ENCODE measurements around the gene SCAI.
"Not testable (repeated sequence)": the region's sequence is repeated elsewhere in the genome, so short reads cannot be mapped to it uniquely, and the experiment has no call there.

The SCAI gene

DNA sequence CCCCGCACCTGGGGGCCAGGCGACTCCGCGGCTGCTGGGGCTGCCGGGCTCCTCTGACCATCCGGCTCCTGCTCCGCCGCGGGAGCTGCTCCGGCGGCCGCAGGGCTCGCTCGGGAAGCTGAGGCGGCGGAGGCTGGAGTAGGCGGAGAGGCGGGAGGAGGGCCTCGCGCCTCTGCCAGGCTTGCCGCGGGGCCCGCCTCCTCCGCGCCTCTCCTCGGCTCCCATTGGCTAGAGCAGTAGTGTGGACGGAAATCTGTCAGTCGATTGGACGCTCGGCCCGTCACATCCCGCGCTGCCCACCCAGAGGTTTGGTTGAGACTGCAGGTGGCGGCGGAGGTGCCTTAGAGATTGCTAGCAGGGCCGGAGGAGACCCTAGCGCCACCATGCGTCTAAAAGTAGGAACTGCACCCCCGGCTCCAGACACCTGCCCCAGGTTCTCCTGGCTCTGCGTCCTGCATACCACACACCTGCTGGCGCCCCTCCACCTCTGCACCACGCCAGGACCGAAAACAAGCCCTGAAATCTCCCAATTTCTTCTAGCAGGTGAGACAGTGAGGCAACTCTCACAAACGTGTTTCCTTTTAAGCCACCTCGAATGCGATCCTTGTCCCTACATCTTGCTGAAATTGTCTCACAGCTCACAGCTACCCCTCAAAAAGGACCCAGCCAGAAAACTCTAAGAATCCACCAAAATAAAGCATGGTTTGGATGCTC, at the start of gene SCAI:
SCAI (minus strand) TSS at position 152 of the 714 bp plus-strand sequence; CDS start at position 61, 91 bp downstream.
- DNase-seq, result peak; percentile 98

DNA sequence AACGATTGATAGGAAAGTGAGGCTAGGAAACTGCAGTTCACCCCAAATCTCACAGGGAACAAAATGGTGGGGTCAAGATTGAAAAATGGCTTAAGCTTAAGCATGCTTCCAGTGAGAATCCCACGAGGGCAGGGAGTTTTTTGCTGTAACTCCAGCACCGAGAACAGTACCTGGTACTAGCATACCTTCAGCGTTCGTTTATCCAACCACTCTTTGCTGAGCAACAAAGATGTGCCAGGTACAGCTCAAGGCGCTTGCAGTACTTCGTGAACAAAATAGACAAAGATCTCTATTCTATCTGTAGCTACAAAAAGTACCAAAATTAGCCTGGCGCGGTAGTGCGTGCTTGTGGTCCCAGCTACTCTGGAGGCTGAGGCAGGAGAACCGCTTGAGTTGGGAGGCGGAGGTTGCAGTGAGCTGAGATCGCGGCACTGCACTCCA, 47.1 kb upstream of the SCAI start:
- no peak for DNase-seq

DNA sequence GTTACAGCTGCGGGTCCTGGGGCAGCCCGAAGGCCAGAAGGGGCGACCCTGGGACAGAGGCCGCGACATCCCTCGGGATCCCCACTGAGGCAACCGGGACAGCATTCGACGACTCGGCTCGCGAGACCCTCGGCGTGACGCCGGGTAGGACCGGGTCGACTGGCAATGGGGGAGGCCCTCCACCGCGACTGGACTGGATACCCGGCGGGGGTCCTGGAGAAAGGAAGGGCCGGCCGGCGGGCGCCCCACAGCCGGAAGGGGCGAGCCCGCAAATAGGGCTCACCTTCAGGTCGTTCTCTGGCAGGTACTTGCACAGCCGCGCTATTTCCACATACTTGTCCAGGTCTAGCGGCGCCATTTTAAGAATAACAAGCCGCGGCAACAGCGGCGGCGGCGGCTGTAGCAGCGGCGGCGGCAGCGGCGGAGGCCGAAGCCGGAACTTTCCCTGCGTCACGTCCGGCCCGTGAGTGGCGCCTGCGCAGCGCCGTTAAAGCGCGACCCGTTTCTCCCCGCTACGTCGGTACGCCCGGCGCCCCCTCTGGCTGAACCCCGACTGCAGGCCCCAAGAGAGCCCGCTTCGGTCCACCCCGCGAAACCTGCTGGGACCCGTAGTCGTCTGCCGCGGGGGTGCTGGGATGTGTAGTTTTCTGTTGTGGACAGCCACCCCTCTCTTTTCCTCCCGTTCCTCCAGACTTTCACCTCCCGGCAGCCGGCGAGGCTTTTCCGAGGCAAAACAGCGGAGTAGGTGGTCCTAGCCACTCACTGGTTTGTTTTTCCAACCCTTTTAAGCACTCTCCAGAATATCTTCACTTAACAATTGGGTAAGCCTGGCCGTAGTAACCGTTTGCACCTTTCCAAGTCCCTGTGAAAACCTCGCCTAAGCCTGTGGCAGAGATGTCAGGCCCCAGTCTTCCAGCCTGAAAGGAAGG, 46.3 kb upstream of the SCAI start, which contains the start of gene PPP6C:
PPP6C (minus strand) TSS at position 443 of the 929 bp plus-strand sequence; CDS start at position 358, 85 bp downstream.
- DNase-seq, result peak; percentile 95

DNA sequence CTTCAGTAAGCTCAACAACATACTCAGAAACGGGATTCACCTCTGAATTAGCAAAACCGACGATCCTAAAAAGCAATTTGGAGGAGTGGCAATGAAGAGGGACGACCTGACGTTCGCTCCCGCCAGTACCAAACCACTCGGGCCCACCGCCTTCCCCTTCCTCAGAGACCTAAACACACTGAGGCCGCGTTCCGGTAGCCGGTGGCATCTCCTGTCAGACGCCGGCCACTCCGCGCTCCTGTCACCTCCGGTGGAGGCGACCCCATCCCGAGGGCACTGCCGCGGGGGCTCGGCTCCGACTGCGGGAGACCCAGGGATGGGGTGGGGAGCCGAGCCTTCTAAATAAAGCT, 45.7 kb upstream of the SCAI start:
- no peak for DNase-seq

DNA sequence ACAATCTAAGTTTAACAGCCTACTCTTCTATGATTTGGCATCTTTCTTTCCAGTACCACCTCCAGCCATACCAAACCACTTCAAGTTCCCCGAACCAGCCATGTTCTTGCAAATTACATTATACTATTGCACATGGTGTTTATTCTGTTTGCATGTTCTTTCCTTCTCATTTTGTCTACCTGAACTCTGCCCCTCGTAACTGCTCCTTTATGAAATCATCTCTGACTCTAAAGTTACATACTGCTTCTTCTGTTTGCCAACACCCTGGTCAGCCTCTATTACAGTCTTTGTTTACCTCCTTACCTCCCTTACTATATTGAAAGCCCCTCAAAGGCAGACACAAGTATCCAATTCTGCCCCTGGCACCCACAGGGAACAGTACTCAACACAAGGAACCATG, 40.2 kb upstream of the SCAI start:
- DNase-seq, result no peak

DNA sequence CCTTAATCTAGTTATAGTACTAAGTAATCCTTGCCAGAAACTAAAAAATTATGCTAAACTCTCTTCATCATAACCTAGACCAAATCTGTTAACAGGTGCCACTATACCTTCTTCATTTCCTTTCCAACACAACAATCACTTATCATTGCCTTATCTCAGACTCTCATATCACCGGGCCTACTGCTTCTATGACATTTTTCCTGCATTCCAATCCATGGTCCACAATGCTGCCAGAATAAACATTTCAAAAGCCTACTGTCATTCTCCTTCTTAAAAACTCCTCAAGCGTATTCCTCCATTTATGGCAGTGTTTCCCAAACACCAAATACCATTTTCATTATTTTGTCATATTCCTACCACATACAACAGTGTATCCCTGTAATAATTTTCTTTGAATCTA, 39.7 kb upstream of the SCAI start:
- no peak for DNase-seq

DNA sequence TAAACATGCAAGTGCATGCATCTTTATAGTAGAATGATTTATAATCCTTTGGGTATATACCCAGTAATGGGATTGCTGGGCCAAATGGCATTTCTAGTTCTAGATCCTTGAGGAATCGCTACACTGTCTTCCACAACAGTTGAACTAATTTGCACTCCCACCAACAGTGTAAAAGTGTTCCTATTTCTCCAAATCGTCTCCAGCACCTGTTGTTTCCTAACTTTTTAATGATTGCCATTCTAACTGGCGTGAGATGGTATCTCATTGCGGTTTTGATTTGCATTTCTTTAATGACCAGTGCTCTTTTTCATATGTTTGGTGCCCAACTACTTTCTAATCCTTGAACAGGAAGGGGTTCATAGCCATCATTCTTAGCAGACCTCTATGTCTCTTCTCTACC, 38.4 kb upstream of the SCAI start:
- not testable (repeated sequence) for DNase-seq

DNA sequence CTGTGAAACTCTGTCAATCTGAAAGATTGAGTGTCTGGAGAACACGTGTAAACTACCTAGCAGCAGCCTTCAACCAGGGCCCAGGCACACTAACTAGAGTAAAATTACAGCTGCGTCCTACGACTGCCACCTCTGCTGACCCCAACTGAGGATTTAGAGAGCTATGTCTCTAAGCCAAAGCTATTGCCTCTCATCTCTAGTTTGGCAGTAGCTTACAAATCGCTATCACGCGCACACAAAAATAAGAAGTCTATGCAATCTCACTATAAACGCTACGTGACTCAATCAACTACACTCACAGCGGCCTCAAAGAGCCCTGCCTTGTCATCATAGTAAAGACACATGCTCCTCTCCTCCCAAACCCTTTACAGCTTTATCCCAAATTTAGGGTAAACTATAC, 37.5 kb upstream of the SCAI start:
- DNase-seq, result no peak

DNA sequence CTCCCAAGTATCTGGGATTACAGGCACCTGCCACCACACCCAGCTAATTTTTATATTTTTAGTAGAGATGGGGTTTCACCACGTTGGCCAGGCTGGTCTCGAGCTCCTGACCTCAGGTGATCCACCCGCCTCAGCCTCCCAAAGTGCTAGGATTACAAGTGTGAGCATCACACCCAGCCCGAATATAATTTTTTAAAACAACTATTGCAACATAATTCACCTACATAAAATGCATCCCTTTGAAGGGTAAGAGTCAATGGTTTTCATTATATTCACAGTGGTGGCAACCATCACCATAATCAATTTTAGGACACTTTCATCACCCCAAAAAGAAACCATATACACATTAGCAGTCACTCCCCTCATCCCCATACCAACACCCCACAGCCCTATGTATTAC, 36.4 kb upstream of the SCAI start:
- DNase-seq, result not testable (repeated sequence)

DNA sequence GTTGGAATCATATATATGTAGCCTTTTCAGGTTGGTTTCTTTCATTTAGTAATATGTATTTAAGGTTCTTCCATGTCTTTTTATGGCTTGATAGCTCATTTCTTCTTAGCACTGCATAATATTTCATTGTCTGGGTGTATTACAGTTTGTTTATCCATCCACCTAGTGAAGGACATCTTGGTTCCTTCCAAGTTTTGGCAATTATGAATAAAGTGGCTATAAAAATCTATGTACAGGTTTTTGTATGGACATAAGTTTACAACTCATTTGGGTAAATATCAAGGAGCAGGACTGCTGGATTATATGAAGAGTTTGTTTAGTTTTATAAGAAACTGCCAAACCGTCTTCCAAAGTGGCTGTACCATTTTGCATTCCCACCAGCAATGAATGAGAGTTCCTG, 34.6 kb upstream of the SCAI start:
- DNase-seq, result no peak

DNA sequence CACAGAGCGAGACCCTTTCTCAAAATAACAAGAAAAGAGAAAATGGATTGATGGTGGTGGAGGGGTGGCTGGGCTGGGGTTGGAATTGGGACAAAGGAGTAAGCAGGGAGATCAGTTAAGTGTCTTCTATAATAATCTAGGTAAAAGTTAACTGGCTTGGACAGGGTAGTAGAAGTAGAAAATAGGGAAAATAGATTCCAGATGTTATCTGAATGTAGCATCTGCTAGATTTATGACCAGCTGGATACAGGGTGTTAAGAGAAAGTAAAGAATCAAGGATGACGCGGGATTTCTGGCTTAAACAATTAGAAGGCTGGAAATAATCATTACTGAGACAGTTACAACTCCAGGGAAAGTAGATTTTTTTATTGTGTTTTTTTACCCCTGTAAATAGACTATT, 33.3 kb upstream of the SCAI start:
- no peak for DNase-seq

DNA sequence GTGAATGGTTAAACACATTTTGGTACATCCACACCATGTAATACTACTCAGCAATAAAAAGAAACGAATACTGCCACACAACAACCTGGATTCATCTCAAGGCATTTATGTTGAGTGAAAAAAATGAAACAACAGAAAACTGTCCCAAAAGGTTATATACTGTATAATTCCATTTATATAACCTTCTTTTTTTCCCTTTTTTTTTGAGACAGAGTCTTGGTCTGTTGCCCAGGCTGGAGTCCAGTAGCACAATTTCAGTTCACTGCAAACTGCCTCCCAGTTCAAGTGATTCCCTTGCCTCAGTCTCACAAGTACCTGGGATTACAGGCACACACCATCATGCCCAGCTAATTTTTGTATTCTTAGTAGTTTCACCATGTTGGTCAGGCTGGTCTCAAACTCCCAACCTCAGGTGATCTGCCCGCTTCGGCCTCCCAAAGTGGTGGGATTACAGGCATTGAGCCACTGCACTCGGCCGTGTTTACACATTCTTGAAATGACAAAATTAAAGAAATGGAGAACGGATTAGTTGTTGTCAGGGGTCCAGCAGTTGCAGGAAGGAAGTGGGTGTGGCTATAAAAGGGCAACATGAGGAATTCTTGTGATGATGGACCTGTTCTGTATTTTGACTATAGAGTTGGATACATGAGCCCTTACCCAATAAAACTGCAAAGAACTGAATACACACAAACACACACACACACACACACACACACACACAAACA, 28.9 kb upstream of the SCAI start:
- no peak for DNase-seq

DNA sequence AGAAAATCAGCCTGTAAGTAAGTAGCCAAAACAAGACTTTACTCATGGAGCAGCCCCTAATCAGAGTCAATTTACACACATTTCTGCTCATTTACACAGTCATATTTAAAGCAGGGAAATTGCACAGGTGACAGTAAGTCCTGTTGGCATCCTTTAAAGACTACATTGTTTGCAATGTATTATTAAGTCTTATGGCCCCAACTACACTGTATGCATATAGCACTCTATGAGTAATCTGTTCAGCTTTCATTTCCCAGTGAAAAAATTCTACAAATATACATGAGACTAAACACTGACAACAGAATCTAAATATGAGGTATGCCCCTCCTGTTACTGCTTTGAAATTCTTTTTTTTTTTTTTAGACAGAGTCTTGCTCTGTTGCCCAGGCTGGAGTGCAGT, 26.6 kb upstream of the SCAI start:
- no peak for DNase-seq

DNA sequence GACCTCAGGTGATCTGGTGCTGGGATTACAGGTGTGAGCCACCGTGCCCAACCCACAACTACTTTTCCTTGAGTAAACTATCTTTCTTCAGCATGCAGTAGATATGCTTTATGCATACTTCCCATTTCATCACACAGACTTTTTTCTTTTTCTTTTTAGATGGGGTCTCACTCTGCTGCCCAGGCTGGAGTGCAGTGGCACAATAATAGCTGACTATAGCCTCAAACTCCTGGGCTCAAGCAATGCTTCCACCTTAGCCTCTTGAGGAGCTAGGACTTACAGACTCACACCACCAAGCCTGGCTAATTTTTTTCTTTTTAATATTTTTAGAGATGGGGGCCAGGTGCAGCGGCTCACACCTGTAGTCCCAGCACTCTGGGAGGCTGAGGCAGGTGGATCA, 23.4 kb upstream of the SCAI start:
- DNase-seq, result no peak

DNA sequence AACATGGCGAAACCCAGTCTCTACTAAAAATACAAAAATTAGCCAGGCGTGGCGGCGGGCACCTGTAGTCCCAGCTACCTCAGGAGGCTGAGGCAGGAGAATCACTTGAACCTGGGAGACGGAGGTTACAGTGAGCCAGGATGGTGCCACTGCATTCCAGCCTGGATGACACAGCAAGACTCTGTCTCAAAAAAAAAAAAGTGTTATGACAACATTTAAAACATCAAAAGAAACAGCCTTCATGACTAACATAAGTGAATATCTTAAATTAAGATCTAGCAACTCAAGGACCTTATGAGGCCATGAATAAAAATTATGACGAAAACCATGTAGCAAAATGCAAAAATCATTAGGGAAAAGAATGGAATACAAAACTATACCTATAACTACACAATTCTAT, 19.6 kb upstream of the SCAI start:
- not testable (repeated sequence) for DNase-seq

DNA sequence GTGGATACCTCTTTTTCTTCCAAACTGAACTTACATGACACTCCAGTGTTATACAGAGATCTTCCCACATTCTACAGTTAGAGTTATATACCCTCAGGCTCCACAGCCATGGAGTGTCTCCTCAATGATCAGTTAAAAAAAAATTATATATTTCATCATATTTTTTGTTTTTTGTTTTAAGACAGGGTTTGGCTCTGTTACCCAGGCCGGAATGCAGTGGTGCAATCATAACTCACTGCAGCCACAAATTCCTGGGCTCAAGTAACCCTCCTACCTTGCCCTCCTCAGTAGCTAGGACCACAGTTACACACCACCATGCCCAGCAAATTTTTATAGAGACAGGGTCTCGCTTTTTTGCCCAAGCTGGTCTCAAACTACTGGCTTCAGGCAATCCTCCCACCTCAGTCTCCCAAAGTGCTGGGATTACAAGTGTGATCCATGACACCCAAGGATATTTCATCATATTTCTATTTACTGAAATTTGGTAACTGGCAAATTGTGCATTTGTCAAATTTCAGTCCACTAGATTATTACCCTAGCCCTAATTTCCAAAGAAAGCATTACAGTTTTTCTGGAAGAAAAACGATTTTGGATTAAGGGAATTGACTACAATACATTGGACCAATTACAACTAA, 18.1 kb upstream of the SCAI start:
- no peak for DNase-seq

DNA sequence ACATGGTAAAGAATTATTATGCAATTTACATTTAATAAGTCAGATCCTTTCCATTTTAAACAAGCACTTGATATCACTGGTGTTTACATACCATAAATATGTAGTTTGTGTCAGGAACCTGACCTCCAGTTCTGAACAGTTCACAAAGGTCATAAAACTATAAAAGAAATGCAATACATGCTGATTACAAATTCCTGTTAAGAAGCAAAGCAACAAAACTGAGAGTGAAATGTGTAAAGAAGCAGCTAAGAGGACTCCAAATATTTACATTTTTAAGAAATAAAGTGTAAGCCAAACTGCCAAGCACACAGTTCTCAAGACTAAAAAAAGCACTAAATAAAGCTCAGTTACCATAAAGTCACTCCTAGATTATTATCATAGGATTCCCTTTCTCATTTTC, 17.4 kb upstream of the SCAI start:
- DNase-seq, result no peak

DNA sequence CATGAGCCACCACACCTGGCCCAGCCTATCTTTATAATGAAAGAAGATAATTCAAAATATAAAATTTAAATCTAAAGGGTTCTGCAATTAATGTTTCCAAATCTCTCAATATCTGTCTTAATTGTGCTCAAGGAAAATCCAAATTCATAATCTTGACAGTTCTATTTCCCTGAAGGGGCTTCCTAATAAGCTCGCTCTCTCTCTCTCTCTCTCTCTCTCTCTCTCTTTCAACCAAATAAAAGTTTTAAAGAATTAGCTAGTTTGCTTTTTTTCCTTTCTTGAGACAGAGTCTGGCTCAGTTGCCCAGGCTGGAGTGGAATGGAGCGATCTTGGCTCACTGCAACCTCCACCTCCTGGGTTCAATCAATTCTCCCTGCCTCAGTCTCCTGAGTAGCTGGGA, 13.2 kb upstream of the SCAI start:
- DNase-seq, result no peak

DNA sequence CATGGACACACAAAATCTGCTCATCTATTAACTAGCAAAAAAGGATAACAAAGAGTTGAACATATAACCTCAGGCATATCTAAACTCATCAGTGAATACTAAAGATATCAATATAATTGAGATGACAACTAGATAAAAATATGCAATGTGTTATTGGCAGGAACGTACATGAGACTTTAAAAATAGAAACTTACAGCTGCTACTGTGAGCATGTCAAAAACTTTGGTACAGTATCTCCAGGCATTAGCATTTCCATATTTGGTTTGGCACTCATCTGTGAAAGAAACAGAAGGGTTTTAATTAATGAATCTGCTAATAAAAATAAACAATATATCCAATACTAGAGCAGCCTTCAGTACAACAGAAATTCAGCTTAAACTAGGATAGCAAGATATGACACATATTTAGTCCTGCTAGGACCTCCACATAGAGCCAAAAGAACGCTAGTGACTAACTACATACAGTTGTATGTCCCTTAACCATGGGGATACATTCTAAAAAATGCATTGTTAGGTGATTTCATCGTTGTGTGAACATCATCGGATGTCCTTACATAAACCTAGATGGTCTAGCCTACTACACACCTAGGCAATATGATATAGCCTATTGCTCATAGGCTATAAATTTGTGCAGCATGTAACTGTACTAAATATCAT, 10.5 kb upstream of the SCAI start:
- no peak for DNase-seq

DNA sequence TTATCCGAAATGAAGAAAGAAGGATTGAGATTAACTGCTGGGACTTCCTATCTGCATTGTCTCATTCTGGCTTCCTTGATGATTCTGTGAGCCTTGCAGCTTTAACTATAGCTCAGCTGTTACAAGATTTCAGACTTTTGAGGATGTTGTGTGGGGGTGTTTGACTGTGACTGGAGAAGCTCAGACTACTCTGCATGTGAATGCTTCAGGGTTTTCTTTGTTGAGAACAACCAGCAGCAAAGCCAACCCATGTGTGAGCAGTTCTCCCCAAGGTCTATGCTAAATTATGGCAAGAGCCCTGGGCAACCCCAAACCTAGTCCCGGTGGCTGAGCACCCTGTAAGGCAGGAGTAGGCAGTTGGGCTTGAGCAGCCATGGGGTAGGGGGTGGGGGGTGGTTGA, 8.4 kb upstream of the SCAI start:
- DNase-seq, result no peak

DNA sequence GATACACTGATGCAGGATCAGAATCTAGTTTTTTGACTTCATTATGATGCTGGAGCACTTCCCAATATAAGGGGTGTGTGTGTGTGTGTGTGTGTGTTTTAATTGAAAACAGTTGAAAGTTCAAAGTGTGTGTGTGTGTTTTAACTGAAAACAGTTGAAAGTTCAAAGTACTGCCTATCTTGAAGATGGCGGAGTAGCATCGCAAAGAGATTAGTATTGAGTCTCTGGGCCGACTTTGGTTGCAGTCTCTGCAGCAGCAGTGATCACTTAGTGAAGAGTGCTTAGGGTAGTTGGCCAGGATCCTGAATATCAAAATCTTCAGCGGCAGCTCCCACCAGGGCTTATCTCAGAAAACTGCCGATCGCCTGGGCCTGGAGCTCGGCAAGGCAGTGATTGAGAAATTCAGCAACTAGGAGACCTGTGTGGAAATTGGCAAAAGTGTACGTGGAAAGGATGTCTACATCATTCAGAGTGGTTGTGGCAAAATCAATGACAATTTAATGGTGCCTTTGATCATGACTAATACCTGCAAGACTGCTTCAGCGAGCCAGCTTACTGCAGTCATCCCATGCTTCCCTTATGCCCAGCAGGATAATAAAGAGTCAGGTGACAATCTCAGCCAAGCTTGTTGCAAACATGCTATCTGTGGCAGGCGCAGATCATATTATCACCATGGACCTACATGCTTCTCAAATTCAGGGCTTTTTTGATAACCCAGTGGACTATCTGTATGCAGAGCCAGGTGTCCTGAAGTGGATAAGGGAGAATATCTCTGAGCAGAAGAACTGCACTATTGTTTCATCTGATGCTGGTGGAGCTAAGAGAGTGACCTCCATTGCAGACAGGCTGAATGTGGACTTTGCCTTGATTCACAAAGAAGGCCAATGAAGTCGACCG, 7.3 kb upstream of the SCAI start:
- no peak for DNase-seq

All from activated CD4-positive, alpha-beta T cell treated with anti-CD3 and anti-CD28 coated beads for 1 hour (primary cell).